Metanephros (tissue), 1 donor: ENCODE measurements around the gene FHIP1B. TPM values are rescaled to one million over a fixed set of nuclear protein-coding genes. Genes with fewer than 3 reads are reported as not detected.

ENCODE experiments used
- total RNA-seq: library from RNA; depleted of rRNA; stranded (reverse); fragments of >200 nt; gene quantifications from one replicate; pipeline ENCODE4 v1.2.3, GENCODE V29; 2014

Gene FHIP1B
- 57.0 TPM for total RNA-seq

DNA sequence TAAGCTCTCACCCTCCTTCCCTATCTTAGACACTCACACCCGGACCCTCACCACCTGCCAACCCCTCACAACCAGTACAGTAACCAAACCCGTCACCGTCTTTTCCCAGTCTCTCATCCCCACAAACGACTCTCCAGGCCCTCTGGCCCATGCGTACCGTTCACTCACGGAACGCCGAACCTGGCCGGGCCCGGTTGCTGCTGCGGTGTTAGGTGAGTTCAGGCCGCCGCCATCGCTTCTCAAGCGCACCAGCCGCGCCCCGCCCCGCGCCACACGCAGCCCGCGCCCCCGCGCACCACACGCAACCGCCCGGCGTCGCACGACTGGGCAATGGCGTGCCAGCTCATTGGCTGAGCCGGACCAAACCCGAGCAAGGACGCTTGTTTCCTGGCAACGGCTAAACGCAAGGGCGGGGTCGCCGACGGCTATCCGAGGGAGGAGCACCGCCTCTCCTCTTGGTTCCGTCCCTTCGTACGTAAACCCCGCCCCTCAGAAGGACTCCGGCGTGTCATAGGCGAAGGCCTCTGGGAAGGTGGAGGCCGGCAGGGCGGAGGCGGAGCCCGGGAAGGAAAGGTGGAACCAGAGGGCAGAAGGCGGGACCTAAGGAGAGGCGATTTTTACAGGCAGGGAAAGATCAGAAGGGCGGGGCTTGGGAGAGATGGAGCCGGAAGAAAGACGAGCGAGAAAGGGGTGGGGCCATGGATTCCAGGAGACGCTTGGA is at the start of gene FHIP1B:
TSS of gene FHIP1B (minus strand) at position 250 of the 721 bp plus-strand sequence. CDS start 10,120 bp downstream, outside the sequence.

DNA sequence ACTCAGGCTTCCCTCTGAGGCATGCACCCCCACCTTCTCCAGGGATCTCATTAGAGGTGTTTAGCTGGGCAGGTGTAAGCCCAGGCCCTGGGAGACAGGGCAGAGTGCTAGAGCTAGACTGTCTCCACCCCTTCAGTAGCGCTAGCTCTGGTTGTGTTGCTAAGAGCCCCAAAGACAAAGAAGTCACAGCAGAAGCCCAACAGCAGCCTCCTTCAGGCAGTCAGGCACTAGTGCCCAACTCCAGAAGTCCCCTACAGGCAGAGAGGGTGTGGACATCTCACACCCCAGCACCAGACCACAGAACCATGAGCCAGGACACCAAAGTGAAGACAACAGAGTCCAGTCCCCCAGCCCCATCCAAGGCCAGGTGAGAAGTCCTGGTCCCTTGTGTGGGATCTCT is 4.5 kb upstream of the FHIP1B start, which contains the start of gene CNGA4:
TSS of gene CNGA4 (plus strand) at position 188 of the 400 bp plus-strand sequence. CDS start at position 306, 118 bp downstream.

DNA sequence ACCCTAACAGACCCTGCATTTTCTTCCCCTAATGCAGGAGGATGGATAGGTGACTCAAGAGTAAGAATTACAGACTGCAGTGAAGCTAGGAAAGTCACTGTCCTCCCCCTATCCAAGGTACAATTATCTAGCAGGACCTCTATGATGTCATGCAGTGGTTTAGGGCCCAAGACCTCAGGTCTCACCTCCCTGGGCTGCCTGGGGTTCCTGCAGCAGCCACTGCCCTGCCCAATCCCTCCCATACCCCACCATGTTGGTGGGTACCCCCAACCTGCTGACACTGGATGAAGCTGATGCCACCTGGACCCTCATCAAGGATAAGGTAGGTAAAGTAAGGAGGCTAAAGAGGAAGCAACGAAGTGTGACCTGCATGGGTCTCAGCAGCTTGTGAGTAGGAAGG is 29.1 kb downstream of the FHIP1B start, which contains the start of gene C11orf42:
TSS of gene C11orf42 (plus strand) at position 192 of the 400 bp plus-strand sequence. CDS start at position 251, 59 bp downstream.

GRCh38 chr11:6199174-6199810 is 35.1 kb downstream of the FHIP1B start, which contains the start of gene OR52W1:
OR52W1 (plus strand) TSS chr11:6199224; CDS start chr11:6199224, 0 bp downstream.

DNA sequence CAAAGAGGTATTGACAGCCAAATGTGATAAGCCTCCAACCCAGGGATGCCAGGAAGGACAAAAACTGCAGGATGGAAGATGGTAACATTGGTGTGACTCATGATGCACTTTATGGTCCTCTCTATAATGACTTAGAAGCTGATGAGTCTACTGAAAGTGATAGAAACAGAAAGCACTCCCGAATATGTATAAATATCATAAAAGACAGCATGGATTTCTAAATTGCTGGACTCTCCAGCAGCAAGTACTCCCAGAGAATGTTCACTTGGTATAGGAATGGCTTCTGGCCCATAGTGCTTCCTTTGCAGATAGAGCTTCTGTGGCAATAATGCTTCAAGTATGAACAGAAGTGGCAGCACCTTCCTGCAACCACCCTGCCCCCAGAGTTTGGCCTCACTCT is 64.2 kb downstream of the FHIP1B start, which contains the start of gene OR52B2:
TSS of gene OR52B2 (minus strand) at position 101 of the 400 bp plus-strand sequence. CDS start at position 101, 0 bp downstream.

Other genes with a start within 250 kb of the FHIP1B start
- not detected for gene OR52L1, start 247.7 kb downstream of the FHIP1B start, total RNA-seq
- gene OR56A4, start 227.7 kb downstream of the FHIP1B start, total RNA-seq = not detected
- 0.12 TPM for gene OR56A1, start 203.9 kb downstream of the FHIP1B start, total RNA-seq
- gene OR56B4, start 127.0 kb downstream of the FHIP1B start, total RNA-seq = not detected
- gene OR52B2, start 64.3 kb downstream of the FHIP1B start, total RNA-seq = not detected
- not detected for gene OR52W1, start 35.4 kb downstream of the FHIP1B start, total RNA-seq
- gene C11orf42, start 29.1 kb downstream of the FHIP1B start, total RNA-seq = not detected
- gene CNGA4, start 4.5 kb upstream of the FHIP1B start, total RNA-seq = 0.23 TPM
- gene CCKBR, start 25.2 kb upstream of the FHIP1B start, total RNA-seq = 0.41 TPM
- gene CAVIN3, start 85.9 kb upstream of the FHIP1B start, total RNA-seq = 25.0 TPM
- 27.4 TPM for gene SMPD1, start 155.8 kb upstream of the FHIP1B start, total RNA-seq
- 61.8 TPM for gene APBB1, start 184.5 kb upstream of the FHIP1B start, total RNA-seq
- 2.5 TPM for gene HPX, start 206.4 kb upstream of the FHIP1B start, total RNA-seq
- gene TRIM3, start 239.3 kb upstream of the FHIP1B start, total RNA-seq = 48.8 TPM
- 44.1 TPM for gene ARFIP2, start 246.7 kb upstream of the FHIP1B start, total RNA-seq
- gene TIMM10B, start 246.9 kb upstream of the FHIP1B start, total RNA-seq = 22.5 TPM